Neural crest cell (in vitro differentiated cells): ENCODE data around the gene RALA. TPM values are rescaled to one million over a fixed set of nuclear protein-coding genes. Genes with fewer than 3 reads are reported as not detected.

Source experiments
- DNase-seq: peaks from one replicate; pipeline ENCODE4 v3.0.0; 2021; ENCODE audit warnings: low read depth, mixed read lengths, low spot score
- H3K27ac Mint-ChIP-seq: one replicate; pipeline ENCODE4 v1.8.0; 2021; ENCODE audit warnings: mild to moderate bottlenecking, mixed read lengths; ENCODE audit not compliant: unreplicated experiment
- H3K27me3 Mint-ChIP-seq: 2 replicates; pipeline ENCODE4 v1.8.0; 2021; ENCODE audit warnings: low read depth, mild to moderate bottlenecking, mixed read lengths
- H3K36me3 Mint-ChIP-seq: 2 replicates; pipeline ENCODE4 v1.8.0; 2021; ENCODE audit warnings: low read depth, mild to moderate bottlenecking, mixed read lengths
- H3K4me1 Mint-ChIP-seq: 2 replicates; pipeline ENCODE4 v1.8.0; 2021; ENCODE audit warnings: mixed read lengths
- H3K4me3 Mint-ChIP-seq: one replicate; pipeline ENCODE4 v1.8.0; 2021; ENCODE audit warnings: mild to moderate bottlenecking, mixed read lengths
- H3K9me3 Mint-ChIP-seq: 2 replicates; pipeline ENCODE4 v1.8.0; 2021; ENCODE audit warnings: mixed read lengths
- CTCF ChIP-seq: fragments of 200-600 bp; sonication (generic); conservative IDR thresholded peaks from 2 replicates; pipeline ENCODE4 v1.5.0; 2021; ENCODE audit warnings: antibody characterized with exemption, mild to moderate bottlenecking
- total RNA-seq: library from RNA; stranded (reverse); gene quantifications from 2 replicates; pipeline ENCODE4 v1.2.1, GENCODE V29; 2021

RALA gene
- total RNA-seq, 1 donor from 2014 or later = 39.2 TPM

- no peak for TF ChIP-seq CTCF
- no peak for DNase-seq
- no peaks in the 10 kb centered on the region for H3K4me1 Mint-ChIP-seq
- H3K9me3 Mint-ChIP-seq = no peaks in the 10 kb centered on the region
- H3K27ac Mint-ChIP-seq = no peak overlapping the region
- H3K4me3 Mint-ChIP-seq = no peak overlapping the region
- H3K36me3 Mint-ChIP-seq = peaks cover 2% of the 10 kb centered on the region
- H3K27me3 Mint-ChIP-seq = no peaks in the 10 kb centered on the region
Observed at GRCh38 chr7:39702133-39702532, 78.8 kb downstream of the RALA start.

- Mint-ChIP-seq H3K9me3 (no peaks in the 10 kb centered on the region), H3K4me1 (no peaks in the 10 kb centered on the region), H3K27ac (no peak overlapping the region), H3K27me3 (no peaks in the 10 kb centered on the region), H3K36me3 (no peaks in the 10 kb centered on the region), H3K4me3 (no peak overlapping the region)
- no peak for DNase-seq
- peak; percentile 46 for TF ChIP-seq CTCF
Observed at GRCh38 chr7:39703144-39703543, 79.8 kb downstream of the RALA start.

DNA sequence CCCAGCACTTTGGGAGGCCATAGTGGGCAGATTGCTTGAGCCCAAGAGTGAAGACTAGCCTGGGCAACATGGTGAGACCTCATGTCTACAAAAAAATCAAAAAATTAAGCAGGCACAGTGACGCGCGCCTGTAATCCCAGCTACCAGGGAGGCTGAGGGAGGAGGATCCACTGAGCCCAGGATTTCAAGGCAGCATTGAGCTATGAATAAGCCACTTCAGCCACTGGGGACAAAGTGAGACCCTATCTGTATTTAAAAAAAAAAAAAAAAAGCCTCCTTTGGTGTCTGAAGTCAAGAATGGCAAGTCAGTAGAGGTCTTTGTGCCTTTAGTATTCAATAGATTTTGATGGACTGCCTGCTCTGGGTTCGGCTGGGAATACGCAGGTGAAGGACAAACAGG, 85.7 kb downstream of the RALA start:
- Mint-ChIP-seq H3K4me1 (peaks cover 8% of the 10 kb centered on the region), H3K27ac (peak overlapping the region; percentile 60), H3K4me3 (no peak overlapping the region), H3K27me3 (peaks cover 2% of the 10 kb centered on the region), H3K36me3 (peaks cover 5% of the 10 kb centered on the region), H3K9me3 (peaks cover 7% of the 10 kb centered on the region)
- DNase-seq = no peak
- TF ChIP-seq CTCF = no peak

GRCh38 chr7:39709768-39710311, 86.5 kb downstream of the RALA start:
- DNase-seq = no peak
- Mint-ChIP-seq H3K4me1 (peaks cover 8% of the 10 kb centered on the region), H3K27me3 (peaks cover 2% of the 10 kb centered on the region), H3K27ac (peak overlapping the region; percentile 35), H3K4me3 (no peak overlapping the region), H3K9me3 (peaks cover 10% of the 10 kb centered on the region), H3K36me3 (peaks cover 5% of the 10 kb centered on the region)
- TF ChIP-seq CTCF = no peak

- DNase-seq = no peak
- H3K4me3 Mint-ChIP-seq = no peak overlapping the region
- no peak for TF ChIP-seq CTCF
- peaks cover 18% of the 10 kb centered on the region for H3K9me3 Mint-ChIP-seq
- H3K4me1 Mint-ChIP-seq = peaks cover 8% of the 10 kb centered on the region
- H3K36me3 Mint-ChIP-seq = peaks cover 10% of the 10 kb centered on the region
- peaks cover 2% of the 10 kb centered on the region for H3K27me3 Mint-ChIP-seq
- no peak overlapping the region for H3K27ac Mint-ChIP-seq
Observed at GRCh38 chr7:39712751-39713150, 89.4 kb downstream of the RALA start.
